ENCODE data around the gene LSM10.

Gene LSM10

GRCh38 chr1:36420836-36421317, 23.2 kb upstream of the LSM10 start:
- TF ChIP-seq, protein P1, sequence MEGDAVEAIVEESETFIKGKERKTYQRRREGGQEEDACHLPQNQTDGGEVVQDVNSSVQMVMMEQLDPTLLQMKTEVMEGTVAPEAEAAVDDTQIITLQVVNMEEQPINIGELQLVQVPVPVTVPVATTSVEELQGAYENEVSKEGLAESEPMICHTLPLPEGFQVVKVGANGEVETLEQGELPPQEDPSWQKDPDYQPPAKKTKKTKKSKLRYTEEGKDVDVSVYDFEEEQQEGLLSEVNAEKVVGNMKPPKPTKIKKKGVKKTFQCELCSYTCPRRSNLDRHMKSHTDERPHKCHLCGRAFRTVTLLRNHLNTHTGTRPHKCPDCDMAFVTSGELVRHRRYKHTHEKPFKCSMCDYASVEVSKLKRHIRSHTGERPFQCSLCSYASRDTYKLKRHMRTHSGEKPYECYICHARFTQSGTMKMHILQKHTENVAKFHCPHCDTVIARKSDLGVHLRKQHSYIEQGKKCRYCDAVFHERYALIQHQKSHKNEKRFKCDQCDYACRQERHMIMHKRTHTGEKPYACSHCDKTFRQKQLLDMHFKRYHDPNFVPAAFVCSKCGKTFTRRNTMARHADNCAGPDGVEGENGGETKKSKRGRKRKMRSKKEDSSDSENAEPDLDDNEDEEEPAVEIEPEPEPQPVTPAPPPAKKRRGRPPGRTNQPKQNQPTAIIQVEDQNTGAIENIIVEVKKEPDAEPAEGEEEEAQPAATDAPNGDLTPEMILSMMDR (IDR thresholded peaks at IDR 0.05; ENCODE audit: low read depth, low read length) = peak; percentile 86
- no peak overlapping the region for H3K4me3 ChIP-seq (ENCODE audit: low read depth, low read length)

- TF ChIP-seq, protein P1 (IDR thresholded peaks at IDR 0.05; ENCODE audit: low read depth, low read length) = no peak
- H3K4me3 ChIP-seq (ENCODE audit: low read depth, low read length) = no peak overlapping the region
Measured at GRCh38 chr1:36420409-36420808, 22.7 kb upstream of the LSM10 start.

- TF ChIP-seq, protein P1 (IDR thresholded peaks at IDR 0.05; ENCODE audit: low read depth, low read length) = no peak
- no peak overlapping the region for H3K4me3 ChIP-seq (ENCODE audit: low read depth, low read length)
Measured at GRCh38 chr1:36419569-36419968, 21.9 kb upstream of the LSM10 start.

DNA sequence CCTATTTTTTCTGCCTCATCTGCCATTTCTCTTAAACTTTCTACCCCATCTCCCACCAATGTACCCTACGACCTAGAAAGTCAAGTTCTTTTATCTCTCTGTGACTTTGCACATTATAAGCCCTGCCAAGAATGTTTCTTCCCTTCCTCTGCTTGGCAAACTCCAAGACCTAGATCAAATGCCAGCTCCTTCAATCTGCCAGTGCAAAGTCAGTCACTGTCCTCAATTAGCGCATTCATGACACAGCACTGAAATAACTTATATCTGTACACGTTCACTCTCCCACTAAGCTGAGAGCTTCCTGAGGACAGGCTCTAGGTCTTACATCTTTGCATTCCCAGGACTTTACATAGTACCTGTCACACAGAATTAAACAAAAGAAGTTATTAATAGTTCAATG, 21.4 kb upstream of the LSM10 start:
- H3K4me3 ChIP-seq (ENCODE audit: low read depth, low read length) = no peak overlapping the region
- TF ChIP-seq, protein P1 (IDR thresholded peaks at IDR 0.05; ENCODE audit: low read depth, low read length) = no peak

DNA sequence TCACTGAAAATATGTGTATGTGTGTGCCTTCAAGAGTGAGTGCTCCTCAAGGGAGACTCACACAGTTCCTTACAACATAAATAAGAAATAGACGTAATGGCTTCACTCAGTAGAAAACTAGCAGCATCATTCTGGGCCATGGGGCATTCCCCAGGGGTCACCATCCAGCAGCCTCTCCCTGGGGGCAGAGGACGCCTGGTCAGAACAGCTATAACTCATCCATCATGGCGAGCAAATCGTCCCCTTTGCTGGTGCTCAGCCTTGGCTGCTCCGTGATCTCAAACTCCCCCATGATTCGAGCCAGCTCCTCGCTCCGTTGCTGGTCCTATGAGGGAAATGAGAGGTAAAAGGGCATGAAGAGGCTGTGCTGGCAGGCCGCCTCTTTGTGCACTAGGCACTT, 20.2 kb upstream of the LSM10 start:
- TF ChIP-seq, protein P1 (IDR thresholded peaks at IDR 0.05; ENCODE audit: low read depth, low read length) = no peak
- no peak overlapping the region for H3K4me3 ChIP-seq (ENCODE audit: low read depth, low read length)

- H3K4me3 ChIP-seq (ENCODE audit: low read depth, low read length) = no peak overlapping the region
- TF ChIP-seq, protein P1 (IDR thresholded peaks at IDR 0.05; ENCODE audit: low read depth, low read length) = no peak
Measured at GRCh38 chr1:36415661-36416326, 18.1 kb upstream of the LSM10 start.

- H3K4me3 ChIP-seq (ENCODE audit: low read depth, low read length) = no peak overlapping the region
- TF ChIP-seq, protein P1 (IDR thresholded peaks at IDR 0.05; ENCODE audit: low read depth, low read length) = no peak
Measured at GRCh38 chr1:36414384-36414783, 16.7 kb upstream of the LSM10 start.

Data from WI38 (cell line).